ENCODE results near the gene SMARCC1.

Gene SMARCC1

GRCh38 chr3:47634996-47635395, 146.7 kb downstream of the SMARCC1 start:
- no peak for DNase-seq (ENCODE audit: low spot score)

DNA sequence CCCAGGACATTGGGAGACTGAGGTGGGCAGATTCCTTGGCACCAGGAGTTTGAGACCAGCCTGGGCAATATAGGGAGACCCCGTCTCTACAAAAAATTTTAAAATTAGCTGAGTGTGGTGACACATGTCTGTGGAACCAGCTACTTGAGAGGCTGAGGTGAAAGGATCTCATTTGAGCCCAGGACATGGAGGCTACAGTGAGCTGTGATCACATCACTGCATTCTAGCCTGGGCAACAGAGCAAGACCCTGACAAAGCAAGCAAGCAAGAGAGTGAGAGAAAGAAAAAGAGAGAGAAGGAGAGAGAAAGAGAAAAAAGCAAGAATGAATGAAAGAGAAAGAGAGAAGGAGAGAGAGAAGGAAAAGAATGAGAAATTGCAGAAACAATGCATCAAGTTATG, 150.9 kb downstream of the SMARCC1 start:
- DNase-seq (ENCODE audit: low spot score) = no peak

DNA sequence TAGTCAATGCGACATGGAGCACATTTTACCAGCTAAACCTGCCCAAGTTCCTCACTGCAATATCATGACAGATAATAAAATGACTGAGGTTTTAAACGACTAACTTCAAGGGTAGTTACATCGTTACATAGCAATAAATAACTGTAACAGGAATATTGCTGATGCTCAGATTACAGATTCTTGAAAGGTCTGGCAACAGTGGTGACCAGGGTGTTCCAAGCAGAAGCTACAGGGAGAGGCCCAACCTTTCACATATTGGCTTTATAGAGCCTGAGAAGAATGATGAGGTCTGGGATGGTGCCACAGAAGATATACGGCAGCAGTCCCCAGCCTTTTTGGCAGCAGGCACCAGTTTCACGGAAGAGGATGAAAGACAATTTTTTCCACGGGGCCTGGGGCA, 151.9 kb downstream of the SMARCC1 start:
- DNase-seq (ENCODE audit: low spot score) = no peak

- no peak for DNase-seq (ENCODE audit: low spot score)
These were observed 153.3 kb downstream of the SMARCC1 start for GRCh38 chr3:47628426-47628825.

DNA sequence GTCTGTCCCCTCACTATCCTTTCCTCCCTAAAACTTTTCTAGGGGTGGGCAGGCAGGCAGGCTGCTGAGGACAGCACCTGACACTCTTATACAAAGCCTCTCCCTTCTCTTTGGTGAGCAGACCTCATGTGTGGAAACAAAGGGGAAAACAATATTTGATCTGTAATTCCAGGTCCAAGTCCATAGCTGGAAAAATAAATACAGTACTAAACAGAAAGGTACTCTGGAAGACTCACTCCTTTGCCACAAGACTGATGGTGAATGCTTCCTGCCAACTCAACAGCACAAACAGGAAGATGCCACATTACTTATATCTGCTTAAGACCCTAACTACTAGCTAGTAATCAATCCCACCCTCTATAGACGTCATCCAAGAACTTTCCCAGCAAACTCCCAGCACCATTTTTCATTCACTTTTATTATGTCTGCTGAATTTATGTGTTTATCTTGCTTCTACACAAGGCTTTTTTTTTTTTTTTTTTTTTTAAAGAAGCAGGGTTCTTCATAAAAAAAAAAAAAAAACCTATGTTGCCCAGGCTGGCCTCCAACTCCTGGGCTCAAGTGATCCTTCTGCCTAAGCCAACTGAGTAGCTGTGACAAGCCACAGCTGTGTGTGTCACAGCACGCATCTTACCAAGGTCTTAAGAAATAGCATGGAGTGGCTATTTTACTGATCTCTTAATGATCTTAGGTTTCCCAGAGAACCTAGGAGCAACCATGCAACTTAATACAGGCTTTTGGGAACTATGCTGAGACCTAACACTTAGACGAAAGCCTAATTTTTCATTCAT, 158.8 kb downstream of the SMARCC1 start:
- no peak for DNase-seq (ENCODE audit: low spot score)

- no peak for DNase-seq (ENCODE audit: low spot score)
These were observed 164.3 kb downstream of the SMARCC1 start for GRCh38 chr3:47617086-47618010.

DNA sequence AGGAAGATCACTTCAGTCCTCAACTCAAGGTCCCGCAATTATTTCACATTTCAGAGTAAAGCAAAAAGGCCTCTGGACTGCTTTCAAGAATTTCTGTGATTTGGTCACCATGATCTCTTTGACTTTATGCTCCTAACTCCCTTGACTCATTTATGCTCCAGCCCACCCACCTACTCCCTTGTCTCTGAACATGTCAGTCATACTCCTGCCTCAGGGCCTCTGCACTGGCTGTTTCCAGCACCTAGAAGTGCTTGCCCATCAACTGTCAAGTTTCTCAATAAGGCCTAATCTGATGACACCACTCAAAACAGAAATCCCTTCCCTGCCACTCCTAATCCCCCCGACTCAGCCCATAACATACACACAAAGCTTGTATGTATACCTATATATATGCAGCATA, 166.9 kb downstream of the SMARCC1 start:
- DNase-seq (ENCODE audit: low spot score) = no peak

DNA sequence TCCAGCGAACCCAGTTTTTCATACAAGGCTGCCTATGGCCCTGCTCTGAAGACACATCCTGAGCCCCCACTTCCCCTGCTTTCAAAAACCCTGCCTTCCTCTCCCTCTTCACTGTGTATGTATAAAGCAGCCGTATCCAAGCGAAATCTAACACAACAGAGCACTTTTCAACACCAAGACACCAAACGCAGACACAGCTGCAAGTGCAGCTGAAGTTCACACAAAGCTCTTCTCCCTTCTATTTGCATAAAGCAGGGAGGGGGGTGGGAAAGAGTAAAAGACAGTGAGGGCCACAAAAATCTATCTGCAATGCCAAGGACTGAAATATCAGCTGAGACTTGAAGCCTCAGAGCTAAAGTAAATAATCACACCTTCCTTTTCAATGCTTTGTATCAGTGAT, 168.0 kb downstream of the SMARCC1 start:
- no peak for DNase-seq (ENCODE audit: low spot score)

DNA sequence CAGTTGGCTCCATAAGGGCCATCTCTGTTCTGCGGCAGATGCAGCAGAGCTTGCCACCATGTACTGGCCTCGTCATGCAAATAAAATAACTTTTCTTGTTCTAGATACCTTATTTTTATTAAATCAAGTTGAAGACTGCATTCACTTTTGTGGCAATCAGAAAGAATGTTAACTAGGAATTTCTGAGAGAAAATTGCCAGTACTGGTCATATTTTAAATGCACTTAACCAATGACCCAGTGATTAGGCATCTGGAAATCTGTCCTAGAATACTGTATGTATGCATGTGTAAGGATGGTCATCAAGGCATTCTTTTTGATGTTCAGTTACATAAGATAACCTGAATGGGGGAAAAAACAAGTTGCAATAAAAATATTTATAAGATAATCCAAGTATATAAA, 168.8 kb downstream of the SMARCC1 start:
- no peak for DNase-seq (ENCODE audit: low spot score)

DNA sequence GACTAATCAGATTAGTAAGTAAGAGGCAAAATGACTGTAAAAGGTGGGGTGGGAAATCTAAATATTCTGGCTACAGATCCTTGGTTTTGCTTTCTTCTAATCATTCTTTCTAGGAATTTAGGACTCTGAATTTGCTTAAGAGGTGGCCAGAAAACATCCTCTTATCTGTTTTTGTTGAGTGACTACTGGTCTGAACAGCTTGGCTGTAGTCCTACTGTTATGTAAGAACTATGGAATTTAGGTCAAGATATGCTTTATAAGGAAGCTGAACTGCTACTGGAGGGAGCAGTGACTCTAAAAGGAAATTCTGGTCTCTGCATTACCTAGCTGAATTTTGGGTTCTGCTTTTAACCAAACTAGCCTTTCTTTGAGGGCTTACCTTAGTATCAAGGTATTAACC, 169.5 kb downstream of the SMARCC1 start:
- DNase-seq (ENCODE audit: low spot score) = peak; percentile 82

DNA sequence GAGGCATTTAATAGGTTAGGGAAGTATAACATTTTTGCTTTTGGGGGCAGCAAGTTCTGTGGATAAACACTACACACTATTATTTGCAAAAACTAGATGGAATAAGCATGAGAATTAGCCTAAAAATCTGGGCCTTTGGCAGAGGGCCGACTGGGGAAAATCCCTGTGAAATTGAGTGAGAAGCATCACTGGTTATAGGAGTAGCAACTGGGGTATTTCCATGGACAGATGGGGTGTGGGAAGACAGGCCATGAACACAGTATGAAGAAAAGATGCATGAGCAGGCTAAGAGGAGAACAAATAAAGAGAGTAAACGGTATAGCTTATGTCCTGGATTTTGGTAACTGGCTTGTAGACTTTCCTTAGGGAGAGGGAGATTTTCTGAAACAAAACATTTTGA, 170.1 kb downstream of the SMARCC1 start:
- no peak for DNase-seq (ENCODE audit: low spot score)

- DNase-seq (ENCODE audit: low spot score) = no peak
These were observed 171.1 kb downstream of the SMARCC1 start for GRCh38 chr3:47610583-47610982.

- DNase-seq (ENCODE audit: low spot score) = no peak
These were observed 174.4 kb downstream of the SMARCC1 start for GRCh38 chr3:47607335-47607734.

- no peak for DNase-seq (ENCODE audit: low spot score)
These were observed 175.5 kb downstream of the SMARCC1 start for GRCh38 chr3:47606165-47606564.

DNA sequence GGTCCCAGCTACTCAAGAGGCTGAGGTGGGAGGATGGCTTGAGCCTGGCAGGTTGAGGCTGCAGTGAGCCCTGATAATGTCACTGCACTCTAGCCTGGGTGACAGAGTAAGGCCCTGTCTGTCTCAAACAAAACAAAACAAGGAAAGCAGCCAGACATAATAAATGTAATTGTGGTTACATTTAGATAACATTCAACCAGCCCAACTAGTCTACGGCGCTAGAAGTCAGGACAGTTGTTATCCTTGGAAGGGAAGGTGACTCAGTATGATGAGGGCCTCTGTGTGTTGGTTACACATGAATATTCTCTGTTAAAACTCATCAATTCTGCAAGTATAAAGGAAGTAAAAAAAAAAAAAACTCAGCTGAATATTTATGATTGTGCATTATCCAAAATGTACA, 176.0 kb downstream of the SMARCC1 start:
- no peak for DNase-seq (ENCODE audit: low spot score)

- no peak for DNase-seq (ENCODE audit: low spot score)
These were observed 177.5 kb downstream of the SMARCC1 start for GRCh38 chr3:47604145-47604544.

DNA sequence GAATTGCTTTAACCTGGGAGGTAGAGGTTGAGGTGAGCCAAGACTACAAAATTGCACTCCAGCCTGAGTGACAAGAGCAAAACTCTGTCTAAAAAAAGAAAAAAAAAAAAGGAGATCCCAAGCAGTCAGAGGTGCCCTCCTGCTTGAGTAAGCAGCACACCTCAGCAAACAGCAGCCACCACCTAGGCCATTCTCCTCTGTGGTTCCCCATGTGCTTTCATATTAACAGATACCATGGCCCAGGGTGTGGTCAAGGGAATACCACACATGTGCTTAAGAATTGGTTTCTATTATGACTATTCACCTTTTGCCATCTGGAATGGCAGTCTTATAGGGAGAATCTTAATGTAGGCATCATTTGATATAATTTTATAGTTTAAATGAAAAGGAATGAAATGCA, 178.4 kb downstream of the SMARCC1 start:
- no peak for DNase-seq (ENCODE audit: low spot score)

DNA sequence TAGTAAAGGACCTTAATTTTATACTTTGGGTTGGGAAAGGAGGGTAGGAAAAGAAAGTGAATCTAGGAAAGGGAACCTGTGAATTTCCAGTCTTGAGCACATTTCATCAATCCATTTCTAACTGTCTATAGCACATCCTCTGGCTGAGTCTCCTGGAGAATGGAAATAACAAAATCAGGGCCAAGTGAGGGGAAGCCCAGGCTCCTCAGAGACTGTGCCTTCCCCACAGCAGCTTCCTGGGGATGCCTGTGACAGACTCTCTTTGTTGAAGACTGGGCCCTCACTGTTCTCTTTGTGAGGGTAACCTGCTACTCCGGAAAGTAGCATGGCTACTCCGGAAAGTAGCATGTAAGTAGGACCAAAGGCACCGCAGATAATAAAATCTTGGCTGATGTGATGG, 180.4 kb downstream of the SMARCC1 start:
- DNase-seq (ENCODE audit: low spot score) = no peak

- no peak for DNase-seq (ENCODE audit: low spot score)
These were observed 186.9 kb downstream of the SMARCC1 start for GRCh38 chr3:47594792-47595191.

DNA sequence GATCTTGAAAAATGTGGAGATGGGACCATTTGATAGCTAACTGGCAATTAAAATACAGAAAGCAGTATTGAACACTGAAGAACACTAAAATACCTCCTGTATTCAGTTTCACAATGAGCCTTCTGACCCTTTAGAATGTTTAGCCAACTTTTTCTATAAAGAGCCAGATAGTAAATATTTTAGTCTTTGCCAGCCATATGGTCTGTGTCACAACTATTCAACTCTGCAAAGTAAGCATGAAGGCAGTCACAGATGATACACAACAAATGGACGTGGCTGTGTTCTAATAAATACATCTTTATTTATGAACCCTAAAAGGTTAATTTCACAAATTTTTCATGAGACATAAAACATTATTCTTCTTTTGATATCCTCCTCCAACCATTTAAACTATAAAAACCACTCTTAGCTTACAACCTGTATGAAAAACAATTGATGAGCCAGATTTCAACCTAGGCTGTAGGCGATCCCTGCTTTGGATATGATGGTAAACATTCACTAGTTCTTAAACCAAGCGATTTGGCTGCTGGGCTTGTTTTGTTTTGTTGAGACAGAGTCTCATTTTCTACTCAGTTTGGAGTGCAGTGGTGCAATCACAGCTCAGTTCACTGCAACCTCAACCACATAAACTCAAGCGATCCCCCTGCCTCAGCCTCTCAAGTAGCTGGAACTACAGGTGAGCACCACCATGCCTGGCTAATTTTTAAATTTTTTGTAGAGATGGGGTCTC, 189.5 kb downstream of the SMARCC1 start:
- DNase-seq (ENCODE audit: low spot score) = no peak

- no peak for DNase-seq (ENCODE audit: low spot score)
These were observed 191.5 kb downstream of the SMARCC1 start for GRCh38 chr3:47590216-47590615.

GRCh38 chr3:47588587-47588986, 193.1 kb downstream of the SMARCC1 start:
- DNase-seq (ENCODE audit: low spot score) = no peak

GRCh38 chr3:47588053-47588452, 193.6 kb downstream of the SMARCC1 start:
- no peak for DNase-seq (ENCODE audit: low spot score)
